Renal cortical epithelial cell (primary cell): ENCODE data around the gene RTBDN. TPM values are rescaled to one million over a fixed set of nuclear protein-coding genes. Genes with fewer than 3 reads are reported as not detected.
A peak's percentile ranks its signal among the peaks of the same experiment; 100 is the strongest.

Experiments
- DNase-seq: peaks from one replicate; pipeline ENCODE4 v3.0.0-alpha.2; 2011; ENCODE audit warnings: low read depth
- total RNA-seq: library from RNA; depleted of rRNA; stranded (reverse); fragments of >200 nt; gene quantifications from 2 replicates; pipeline ENCODE4 v1.2.3, GENCODE V29; 2014

The RTBDN gene
- total RNA-seq, 1 donor from 2014 or later: not detected

DNA sequence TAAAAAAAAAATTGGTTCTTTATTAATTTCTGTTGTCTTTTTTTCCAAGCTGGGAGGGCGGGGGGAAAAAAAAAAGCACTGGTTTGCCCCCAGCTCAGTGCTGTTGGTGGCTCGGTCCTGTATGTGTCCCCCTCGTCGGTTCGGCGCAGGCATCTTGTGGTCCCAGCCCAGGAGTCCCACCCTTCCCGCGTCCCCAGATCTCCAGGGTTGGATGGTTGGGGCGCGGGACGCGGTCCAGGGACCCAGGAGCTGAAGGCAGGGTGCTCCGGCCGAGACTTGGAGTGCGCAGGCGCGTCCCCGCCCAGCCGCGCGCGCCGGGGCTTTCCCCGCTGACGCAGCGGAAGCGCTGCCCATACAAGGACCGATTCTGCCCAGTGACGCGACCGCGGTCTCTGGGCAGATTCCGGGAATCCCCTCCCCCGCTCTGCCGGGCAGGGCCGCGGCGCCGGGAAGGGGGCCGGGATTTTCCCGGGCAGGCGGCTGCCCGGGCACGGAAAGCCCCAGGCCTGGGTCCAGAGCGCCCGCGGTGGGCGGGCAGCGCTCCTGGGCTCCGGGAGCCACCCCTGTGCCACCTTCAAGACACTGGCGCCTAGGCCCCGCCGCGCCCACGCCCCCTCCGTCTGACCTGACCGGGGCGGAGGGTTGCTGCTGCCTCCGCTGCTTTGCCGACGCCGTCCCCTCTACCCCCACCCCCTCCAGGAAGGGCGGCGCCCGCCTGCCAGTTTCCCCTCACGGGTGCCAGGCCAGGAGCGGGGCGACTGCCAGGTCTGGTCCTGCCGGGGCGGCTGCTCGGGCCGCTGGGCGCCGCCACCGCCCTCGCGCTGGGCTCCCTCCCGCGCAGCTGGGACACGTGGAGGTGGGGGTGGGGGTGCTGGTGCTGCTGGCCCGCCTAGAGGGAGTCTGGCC, 40.8 kb downstream of the RTBDN start:
- DNase-seq: peak; percentile 86

DNA sequence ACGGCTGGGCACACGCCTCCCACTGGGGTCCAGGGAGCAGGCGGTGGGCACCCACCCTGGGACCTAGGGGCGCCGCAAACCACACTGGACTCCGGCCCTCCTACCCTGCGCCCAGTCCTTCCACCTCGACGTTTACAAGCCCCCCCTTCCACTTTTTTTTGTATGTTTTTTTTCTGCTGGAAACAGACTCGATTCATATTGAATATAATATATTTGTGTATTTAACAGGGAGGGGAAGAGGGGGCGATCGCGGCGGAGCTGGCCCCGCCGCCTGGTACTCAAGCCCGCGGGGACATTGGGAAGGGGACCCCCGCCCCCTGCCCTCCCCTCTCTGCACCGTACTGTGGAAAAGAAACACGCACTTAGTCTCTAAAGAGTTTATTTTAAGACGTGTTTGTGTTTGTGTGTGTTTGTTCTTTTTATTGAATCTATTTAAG, 41.5 kb downstream of the RTBDN start:
- no peak for DNase-seq

DNA sequence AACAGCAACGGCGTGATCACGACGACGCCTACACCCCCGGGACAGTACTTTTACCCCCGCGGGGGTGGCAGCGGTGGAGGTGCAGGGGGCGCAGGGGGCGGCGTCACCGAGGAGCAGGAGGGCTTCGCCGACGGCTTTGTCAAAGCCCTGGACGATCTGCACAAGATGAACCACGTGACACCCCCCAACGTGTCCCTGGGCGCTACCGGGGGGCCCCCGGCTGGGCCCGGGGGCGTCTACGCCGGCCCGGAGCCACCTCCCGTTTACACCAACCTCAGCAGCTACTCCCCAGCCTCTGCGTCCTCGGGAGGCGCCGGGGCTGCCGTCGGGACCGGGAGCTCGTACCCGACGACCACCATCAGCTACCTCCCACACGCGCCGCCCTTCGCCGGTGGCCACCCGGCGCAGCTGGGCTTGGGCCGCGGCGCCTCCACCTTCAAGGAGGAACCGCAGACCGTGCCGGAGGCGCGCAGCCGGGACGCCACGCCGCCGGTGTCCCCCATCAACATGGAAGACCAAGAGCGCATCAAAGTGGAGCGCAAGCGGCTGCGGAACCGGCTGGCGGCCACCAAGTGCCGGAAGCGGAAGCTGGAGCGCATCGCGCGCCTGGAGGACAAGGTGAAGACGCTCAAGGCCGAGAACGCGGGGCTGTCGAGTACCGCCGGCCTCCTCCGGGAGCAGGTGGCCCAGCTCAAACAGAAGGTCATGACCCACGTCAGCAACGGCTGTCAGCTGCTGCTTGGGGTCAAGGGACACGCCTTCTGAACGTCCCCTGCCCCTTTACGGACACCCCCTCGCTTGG, 42.1 kb downstream of the RTBDN start:
- DNase-seq: no peak

DNA sequence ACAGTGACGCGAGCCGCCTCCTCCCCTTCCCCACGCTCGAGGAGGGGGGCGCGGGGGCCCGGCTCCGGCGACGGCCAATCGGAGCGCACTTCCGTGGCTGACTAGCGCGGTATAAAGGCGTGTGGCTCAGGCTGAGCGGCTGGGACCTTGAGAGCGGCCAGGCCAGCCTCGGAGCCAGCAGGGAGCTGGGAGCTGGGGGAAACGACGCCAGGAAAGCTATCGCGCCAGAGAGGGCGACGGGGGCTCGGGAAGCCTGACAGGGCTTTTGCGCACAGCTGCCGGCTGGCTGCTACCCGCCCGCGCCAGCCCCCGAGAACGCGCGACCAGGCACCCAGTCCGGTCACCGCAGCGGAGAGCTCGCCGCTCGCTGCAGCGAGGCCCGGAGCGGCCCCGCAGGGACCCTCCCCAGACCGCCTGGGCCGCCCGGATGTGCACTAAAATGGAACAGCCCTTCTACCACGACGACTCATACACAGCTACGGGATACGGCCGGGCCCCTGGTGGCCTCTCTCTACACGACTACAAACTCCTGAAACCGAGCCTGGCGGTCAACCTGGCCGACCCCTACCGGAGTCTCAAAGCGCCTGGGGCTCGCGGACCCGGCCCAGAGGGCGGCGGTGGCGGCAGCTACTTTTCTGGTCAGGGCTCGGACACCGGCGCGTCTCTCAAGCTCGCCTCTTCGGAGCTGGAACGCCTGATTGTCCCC, 42.9 kb downstream of the RTBDN start, which contains the start of gene JUNB:
JUNB (plus strand) TSS at position 142 of the 706 bp plus-strand sequence; CDS start at position 428, 286 bp downstream.
- DNase-seq: peak; percentile 88

DNA sequence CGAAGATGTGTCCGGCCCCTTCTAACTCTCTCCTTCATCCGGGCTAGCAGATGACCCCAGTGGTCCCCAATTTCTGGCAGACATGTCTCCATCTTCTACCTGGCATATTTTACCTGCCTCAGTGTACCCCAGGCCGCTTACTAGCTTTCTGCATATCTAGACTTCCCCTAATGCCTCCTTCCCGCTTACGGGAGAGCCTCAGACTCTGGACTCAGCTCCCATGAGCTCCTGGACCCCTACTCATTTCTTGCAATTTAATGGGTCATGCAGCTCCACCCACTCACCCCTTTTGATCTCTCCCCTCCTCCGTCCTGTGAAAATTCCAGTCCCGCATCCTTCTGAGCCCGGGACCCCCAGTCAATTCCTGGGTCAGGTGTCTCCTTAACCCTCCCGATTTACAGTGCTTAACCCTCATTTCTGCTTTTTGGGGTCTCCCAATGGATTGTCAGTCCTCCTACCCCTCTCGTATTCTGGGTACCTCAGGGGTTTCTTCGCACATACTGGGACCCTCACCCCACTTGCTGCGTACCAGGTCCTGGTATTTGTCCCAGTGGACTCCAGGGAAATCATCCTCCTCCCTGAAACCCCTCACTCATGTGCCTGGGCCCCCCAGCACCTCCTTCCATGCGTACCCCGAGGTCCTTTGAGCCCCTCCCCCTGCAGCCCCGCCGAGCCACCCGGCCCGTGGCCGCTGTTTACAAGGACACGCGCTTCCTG, 43.6 kb downstream of the RTBDN start:
- DNase-seq: no peak

GRCh38 chr19:12789904-12790619, 44.3 kb downstream of the RTBDN start:
- DNase-seq: peak; percentile 81

DNA sequence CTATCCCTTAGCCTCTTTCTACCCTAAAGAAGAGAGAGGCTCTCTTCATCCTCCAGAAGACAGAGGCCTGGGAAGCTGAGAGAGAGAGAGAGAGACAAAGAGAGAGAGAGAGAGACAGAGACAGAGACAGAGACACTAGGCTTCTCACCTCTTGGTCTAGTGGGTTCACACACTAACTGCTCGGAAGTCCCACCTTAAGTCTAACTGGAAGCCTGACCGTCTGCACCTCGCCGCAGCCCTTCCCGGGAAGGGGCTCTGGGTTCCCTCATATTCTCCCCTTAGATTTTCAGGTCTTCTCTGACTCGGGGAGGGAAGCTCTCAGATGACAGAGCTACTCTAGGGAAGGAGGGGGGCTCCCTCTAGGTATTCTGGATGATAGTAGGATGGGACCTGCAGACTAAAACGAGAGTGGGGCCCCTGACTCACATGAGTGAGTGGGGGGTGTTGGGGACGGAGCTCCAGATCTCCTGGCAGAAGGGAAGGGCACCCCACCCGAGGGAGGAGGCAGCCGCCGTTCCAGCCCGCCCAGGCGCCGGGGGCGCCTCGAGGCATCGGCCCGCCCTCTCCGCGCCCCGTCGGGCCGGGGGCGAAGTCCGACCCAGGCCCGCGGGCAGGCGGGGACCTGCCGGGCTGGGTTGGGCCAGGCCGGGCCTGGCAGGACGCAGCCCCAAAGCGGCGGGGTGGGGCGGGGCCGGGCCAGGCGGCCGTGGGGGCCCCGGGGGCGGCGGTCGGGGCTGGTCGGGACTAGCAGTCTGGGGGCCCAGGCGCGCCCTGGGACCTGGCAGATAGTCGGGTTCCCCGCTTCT, 45.1 kb downstream of the RTBDN start:
- DNase-seq: no peak

DNA sequence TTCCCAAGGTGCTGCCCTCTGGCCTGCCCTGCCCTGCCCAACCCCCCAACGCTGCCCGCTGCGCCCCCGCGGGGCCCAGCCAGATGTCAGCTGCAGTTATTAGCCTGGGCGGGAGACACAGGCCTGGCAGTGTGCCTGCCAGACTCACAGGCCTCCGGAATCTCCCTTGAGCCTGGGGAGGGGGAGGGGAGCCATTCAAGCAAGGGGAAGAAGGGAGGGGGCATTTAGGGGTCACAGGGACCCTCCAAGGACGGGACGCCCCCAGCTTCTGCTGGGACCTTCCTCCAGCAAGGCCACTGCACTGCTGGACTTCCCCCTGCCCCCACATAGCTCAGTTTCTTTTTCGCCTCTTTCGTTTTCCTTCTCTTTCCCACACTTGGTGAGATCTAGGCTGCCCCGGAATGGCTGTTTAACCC, 45.7 kb downstream of the RTBDN start:
- DNase-seq: peak; percentile 66

- DNase-seq: no peak
Measured at GRCh38 chr19:12788042-12788681, 46.2 kb downstream of the RTBDN start.

GRCh38 chr19:12787458-12787857, 46.9 kb downstream of the RTBDN start:
- DNase-seq: no peak

DNA sequence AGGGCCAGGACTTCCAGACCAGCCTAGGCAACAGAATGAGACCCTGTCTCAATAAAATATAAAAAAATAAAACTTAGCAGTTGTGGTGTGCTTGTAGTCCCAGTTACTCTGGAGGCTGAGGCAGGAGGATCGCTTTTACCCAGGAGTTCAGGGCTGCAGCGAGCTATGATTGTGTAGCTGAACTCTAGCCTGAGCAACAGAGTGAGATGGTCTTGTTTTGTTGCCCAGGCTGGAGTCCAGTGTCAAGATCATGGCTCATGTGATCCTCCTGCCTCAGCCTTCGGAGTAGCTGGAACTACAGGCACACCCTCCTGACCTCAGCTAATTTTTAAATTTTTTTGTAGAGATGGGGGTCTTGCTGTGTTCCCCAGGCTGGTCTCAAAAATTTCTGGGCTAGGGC, 47.4 kb downstream of the RTBDN start:
- DNase-seq: no peak

DNA sequence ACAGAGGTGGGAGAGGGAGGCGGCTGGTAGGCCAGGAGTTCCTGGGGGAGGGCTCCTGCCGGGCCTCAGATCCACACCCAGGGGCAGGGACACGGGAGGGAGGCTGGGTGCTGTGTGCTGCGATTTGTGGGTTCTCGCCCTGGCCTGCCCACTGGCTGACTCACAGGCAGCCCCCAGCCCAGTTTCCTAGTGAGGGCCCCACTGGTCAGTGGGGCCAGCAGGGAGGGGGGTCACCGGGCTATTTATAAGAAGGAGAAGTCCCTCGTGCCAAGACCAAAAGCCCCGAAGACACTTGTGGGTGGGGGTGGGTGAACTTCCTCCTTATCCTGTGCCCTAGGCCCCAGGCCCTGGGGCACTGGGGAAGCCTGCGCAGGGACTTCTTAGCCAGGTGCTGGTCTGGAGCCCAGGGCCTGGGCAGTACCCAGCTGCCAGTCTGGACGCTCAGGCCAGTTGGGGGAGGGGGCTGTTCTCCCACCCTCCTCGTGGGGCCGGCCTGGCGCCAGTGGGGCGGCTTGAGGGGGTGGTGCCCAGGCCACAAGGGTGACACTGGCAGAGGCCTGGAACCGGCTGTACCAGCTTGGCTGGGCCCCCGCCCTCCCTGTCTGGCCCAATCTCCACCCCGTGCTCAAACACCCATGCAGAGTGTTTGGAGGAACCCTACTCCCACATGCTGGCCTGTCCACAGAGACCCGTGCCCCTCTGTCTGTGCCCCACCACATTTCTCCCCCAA, 48.1 kb downstream of the RTBDN start:
- DNase-seq: no peak

DNA sequence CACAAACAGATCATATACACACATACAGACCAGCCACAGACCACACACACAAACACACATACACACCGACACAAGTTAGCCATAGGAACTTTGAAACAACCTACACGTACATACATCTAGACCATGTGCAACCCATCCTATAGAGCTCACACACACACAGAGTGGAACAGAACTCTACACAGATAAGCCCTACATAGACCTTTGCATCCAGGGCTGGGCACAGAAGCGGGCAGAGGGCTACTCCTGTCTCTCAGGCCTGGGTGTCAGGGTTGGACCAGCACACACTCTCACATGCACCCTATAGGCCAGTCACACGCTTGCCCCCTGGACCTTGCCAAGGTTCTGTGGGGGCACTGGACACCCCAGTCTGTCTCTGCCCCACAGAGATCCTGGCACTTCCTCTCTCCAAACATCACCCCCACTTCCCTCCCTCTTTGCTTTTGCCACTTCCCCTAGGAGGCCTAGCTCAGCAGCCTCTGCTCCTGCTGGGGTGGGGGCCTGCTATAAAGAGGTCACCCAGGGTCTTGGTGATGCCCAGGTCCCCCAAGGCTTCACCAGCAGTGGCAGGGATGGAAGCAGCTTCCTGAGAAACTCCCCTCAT, 48.8 kb downstream of the RTBDN start:
- DNase-seq: no peak

- DNase-seq: no peak
Measured at GRCh38 chr19:12784871-12785430, 49.4 kb downstream of the RTBDN start.

DNA sequence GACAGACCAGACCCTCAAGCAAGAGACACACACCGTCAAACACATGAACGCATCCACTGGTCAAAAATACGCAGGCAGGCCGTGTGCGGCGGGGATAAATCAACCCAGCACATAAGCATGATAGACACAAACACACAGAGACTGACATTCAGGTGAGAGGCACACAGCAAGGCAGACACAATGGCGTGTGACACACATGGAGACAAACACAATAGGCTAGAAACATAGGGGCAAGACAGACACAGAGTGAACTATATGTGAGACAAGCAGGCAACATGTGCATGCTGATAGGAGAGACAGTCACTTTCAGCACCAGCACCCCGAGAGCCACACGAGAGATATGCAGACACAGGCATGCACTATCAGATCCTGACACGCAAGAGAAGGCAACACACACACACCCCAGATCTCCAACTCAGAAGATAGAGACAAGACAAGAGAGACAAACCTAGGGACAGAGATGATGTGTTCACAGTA, 49.9 kb downstream of the RTBDN start:
- no peak for DNase-seq

DNA sequence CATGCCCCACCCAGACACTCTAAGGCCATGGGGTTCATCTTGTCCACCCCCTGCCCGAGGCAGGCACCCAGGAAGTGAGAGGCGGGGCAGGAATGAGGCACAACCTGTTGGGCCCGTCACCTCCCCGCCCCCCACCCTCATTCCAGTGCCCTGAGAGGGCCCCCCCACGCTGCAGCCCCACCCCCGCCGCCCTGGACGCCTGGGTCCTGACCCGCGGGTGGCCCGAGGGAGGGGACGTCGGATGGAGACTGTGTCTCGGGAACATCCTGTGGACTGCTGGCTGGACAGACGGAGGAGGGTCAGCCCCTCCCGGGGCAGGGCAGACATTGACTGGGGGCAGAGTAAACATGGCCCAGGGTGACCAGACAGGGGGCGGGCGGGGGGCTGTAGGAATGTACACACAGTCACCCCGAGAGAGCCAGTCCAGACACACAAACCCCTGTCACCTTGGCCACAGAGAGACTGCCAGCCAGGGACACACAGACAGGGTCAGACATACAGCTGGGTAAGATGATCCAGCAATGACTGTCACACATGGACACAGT, 50.5 kb downstream of the RTBDN start:
- DNase-seq: no peak

DNA sequence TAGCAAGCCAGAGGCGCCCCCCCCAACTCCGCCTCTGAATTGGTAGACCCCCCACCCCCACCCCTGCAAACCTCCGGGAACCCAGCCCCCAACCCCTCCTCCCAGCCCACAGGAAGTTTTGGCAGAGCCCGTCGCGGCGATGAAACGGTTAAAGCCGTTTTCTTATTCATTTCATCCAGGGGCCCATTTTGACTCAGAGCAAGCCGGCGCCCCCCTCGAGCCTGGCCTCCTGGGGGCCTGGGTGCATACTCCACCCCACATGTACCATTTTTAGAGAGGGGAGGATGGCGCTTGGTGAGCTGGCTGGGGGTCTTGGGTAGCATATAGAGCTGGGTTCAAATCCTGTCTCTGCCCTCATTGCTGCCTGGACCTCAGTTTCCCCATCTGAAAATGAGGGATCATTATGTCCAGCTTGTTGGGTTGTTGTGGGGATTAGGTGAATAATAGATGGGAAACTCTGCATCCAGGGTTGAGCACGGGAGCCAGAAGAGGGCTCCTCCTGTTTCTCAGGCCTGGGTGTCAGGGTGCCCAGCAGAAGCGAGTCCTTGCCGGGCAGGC, 51.0 kb downstream of the RTBDN start:
- no peak for DNase-seq
